Esophagus squamous epithelium (tissue), 5 donors: Measurements from ENCODE around the gene LZTR1. TPM values are rescaled to one million over a fixed set of nuclear protein-coding genes. Genes with fewer than 3 reads are reported as not detected.
"Not testable (repeated sequence)": the region's sequence is repeated elsewhere in the genome, so short reads cannot be mapped to it uniquely, and the experiment has no call there.

Experiments used
- DNase-seq: peaks from one replicate; lab custom pipeline; 2025; lab: John Stamatoyannopoulos, UW
- H3K27ac ChIP-seq, 4 donors: fragments of 200-600 bp; sonication (generic); one replicate each; pipeline ENCODE4 v1.5.1; 2016 to 2019; ENCODE audit warnings: mild to moderate bottlenecking in 1 of 4
- H3K27me3 ChIP-seq, 4 donors: fragments of 200-600 bp; sonication (generic); 1 replicate in 3 of 4; 2 replicates in 1 of 4; pipeline versions ENCODE4 v1.5.1 to v1.6.0; 2017 to 2021; ENCODE audit warnings: antibody characterized with exemption in 1 of 4
- H3K36me3 ChIP-seq, 3 donors: fragments of 200-600 bp; sonication (generic); one replicate each; pipeline ENCODE4 v1.5.1; 2016 to 2019
- H3K4me1 ChIP-seq, 3 donors: fragments of 200-600 bp; sonication (generic); one replicate each; pipeline ENCODE4 v1.5.1; 2017 to 2019
- H3K4me3 ChIP-seq, 4 donors: fragments of 200-600 bp; sonication (generic); 1 replicate in 3 of 4; 2 replicates in 1 of 4; pipeline ENCODE4 v1.5.1; 2016 to 2019; ENCODE audit warnings: mild to moderate bottlenecking in 2 of 4, moderate library complexity in 1 of 4
- H3K9me3 ChIP-seq, 3 donors: fragments of 200-600 bp; sonication (generic); one replicate each; pipeline ENCODE4 v1.5.1; 2016 to 2019
- CTCF ChIP-seq, 6 experiments: fragments of 450-650 bp in 4 of 6; fragments of 200-600 bp in 2 of 6; sonication (generic) in 2 of 6; IDR thresholded peaks; one replicate each; pipeline ENCODE4 v1.5.1; 2016 to 2019; ENCODE audit warnings: antibody characterized with exemption in 6 of 6, mild to moderate bottlenecking in 4 of 6, moderate library complexity in 4 of 6
- POLR2A ChIP-seq, 4 donors: fragments of 450-650 bp; IDR thresholded peaks; one replicate each; pipeline ENCODE4 v1.6.1; 2017; ENCODE audit warnings: antibody characterized with exemption in 4 of 4, mild to moderate bottlenecking in 4 of 4, moderate library complexity in 3 of 4
- WGBS, 2 donors: methylation state at CpG; one replicate each; pipeline ENCODE4 v1.1.5; 2018; 5-methylcytosine and 5-hydroxymethylcytosine counted together
- intact Hi-C: fragments of 100-400 bp; cut with DNase I; formaldehyde crosslinking; loops from one replicate; pipeline ENCODE4 v1.15.0; 2022
- total RNA-seq, 4 donors: library from RNA; depleted of rRNA; stranded (reverse); fragments of >200 nt; gene quantifications; one replicate each; pipeline ENCODE4 v1.1.0, GENCODE V29; 2016
- donor health status: DM: yes; HTN: yes; CAD: no.

LZTR1 gene
- total RNA-seq, 4 donors from 2014 or later: 15.3 to 44.4 (median 25.5) TPM

- no peaks in the 10 kb centered on the region for H3K36me3 ChIP-seq
- peaks cover 0 to 6% (median 0%) of the 10 kb centered on the region in 4 donors for H3K27me3 ChIP-seq
- intact Hi-C loops: no loop called here
- peaks cover 0 to 20% (median 4%) of the 10 kb centered on the region in 3 donors for H3K4me1 ChIP-seq
- H3K9me3 ChIP-seq: no peaks in the 10 kb centered on the region
- H3K4me3 ChIP-seq: no peak overlapping the region
- DNase-seq: no peak
- 44 to 56% methylated on average over 2 of the region's 2 CpGs for WGBS, 2 donors
- TF ChIP-seq CTCF (IDR thresholded peaks at IDR 0.05) (no peak), POLR2A (IDR thresholded peaks at IDR 0.05) (no peak)
- peak overlapping the region in 3 of 4 donors; percentile 10 to 70 (median 69) for H3K27ac ChIP-seq
These were observed 56.3 kb downstream of the LZTR1 start for GRCh38 chr22:21038405-21038804.

GRCh38 chr22:21039158-21039557, 57.1 kb downstream of the LZTR1 start:
- H3K9me3 ChIP-seq, DNase-seq, intact Hi-C loops, H3K4me3 ChIP-seq, H3K27me3 ChIP-seq, H3K27ac ChIP-seq, H3K36me3 ChIP-seq: not testable (repeated sequence)
- WGBS, 2 donors: 89 to 94% methylated on average over 4 to 5 of the region's 5 CpGs
- H3K4me1 ChIP-seq: peaks cover 0 to 27% (median 5%) of the 10 kb centered on the region in 3 donors

- WGBS, 2 donors: 57 to 71% methylated on average over 1 to 3 of the region's 4 CpGs
These were observed 59.8 kb downstream of the LZTR1 start for GRCh38 chr22:21041937-21042336.

GRCh38 chr22:21042978-21043859, 61.1 kb downstream of the LZTR1 start:
- Histone ChIP-seq H3K9me3 (no peaks in the 10 kb centered on the region), H3K4me1 (peaks cover 15 to 43% (median 20%) of the 10 kb centered on the region in 3 donors), H3K4me3 (no peak overlapping the region), H3K27me3 (peaks cover 0 to 4% (median 0%) of the 10 kb centered on the region in 4 donors), H3K27ac (peak overlapping the region in 3 of 4 donors; percentile 5 to 65 (median 38)), H3K36me3 (no peaks in the 10 kb centered on the region)
- no peak for DNase-seq
- whole genome bisulfite sequencing, 2 donors: 68 to 81% methylated on average over 4 to 6 of the region's 6 CpGs
- intact Hi-C loops: no loop called here
- TF ChIP-seq CTCF (IDR thresholded peaks at IDR 0.05) (no peak), POLR2A (IDR thresholded peaks at IDR 0.05) (no peak)

More at GRCh38 chr22:21041937-21042336, 59.8 kb downstream of the LZTR1 start:
- H3K36me3 ChIP-seq: no peaks in the 10 kb centered on the region
- peak overlapping the region in 3 of 4 donors; percentile 38 to 65 (median 54) for H3K27ac ChIP-seq
- H3K27me3 ChIP-seq: peaks cover 0 to 4% (median 0%) of the 10 kb centered on the region in 4 donors
- no peak overlapping the region for H3K4me3 ChIP-seq
- no peak for TF ChIP-seq CTCF (IDR thresholded peaks at IDR 0.05)
- TF ChIP-seq POLR2A (IDR thresholded peaks at IDR 0.05): no peak
- no peak for DNase-seq
- intact Hi-C loops: no loop called here
- no peaks in the 10 kb centered on the region for H3K9me3 ChIP-seq
- H3K4me1 ChIP-seq: peaks cover 15 to 48% (median 23%) of the 10 kb centered on the region in 3 donors

GRCh38 chr22:21043860-21044535, 61.9 kb downstream of the LZTR1 start:
- WGBS, 2 donors: 80 to 91% methylated on average over 3 to 9 of the region's 15 CpGs
- peaks cover 15 to 38% (median 20%) of the 10 kb centered on the region in 3 donors for H3K4me1 ChIP-seq

More at GRCh38 chr22:21043860-21044535, 61.9 kb downstream of the LZTR1 start:
- Histone ChIP-seq H3K27me3 (peaks cover 0 to 4% (median 0%) of the 10 kb centered on the region in 4 donors), H3K9me3 (no peaks in the 10 kb centered on the region), H3K4me3 (peak overlapping the region in 3 of 4 donors; percentile 23 to 39 (median 35)), H3K36me3 (no peaks in the 10 kb centered on the region), H3K27ac (peak overlapping the region; percentile 49 to 70 (median 63))
- peak in 1 of 6 experiments; percentile 8 for TF ChIP-seq CTCF (IDR thresholded peaks at IDR 0.05)
- TF ChIP-seq POLR2A (IDR thresholded peaks at IDR 0.05): no peak
- no peak for DNase-seq
- intact Hi-C loops: no loop called here
